ENCODE results near the gene TMEM35B. TPM values are rescaled to one million over a fixed set of nuclear protein-coding genes. Genes with fewer than 3 reads are reported as not detected.

The TMEM35B gene
- total RNA-seq = 10 to 100 TPM; 22.7 to 67.6 (median 41.8) TPM

- WGBS, 2 donors (ENCODE audit: low coverage in 1 of 2) = 0% methylated on average over 1 of the region's 58 CpGs; no CpG with 5 or more reads in 1 of the 2 donors
- Histone ChIP-seq H3K27ac (peak within 1 kb of the TSS; percentile 90 to 96 (median 92)), H3K27me3 (no peaks in the 10 kb centered on the region), H3K4me1 (peaks cover 0 to 38% (median 11%) of the 10 kb centered on the region in 3 donors), H3K36me3 (peaks cover 0 to 47% of the 10 kb centered on the region in 2 donors), H3K4me3 (peak within 1 kb of the TSS; percentile 73 to 91), H3K9me3 (no peaks in the 10 kb centered on the region)
- peak; percentile 77 to 80 for TF ChIP-seq POLR2A (IDR thresholded peaks at IDR 0.05)
- peak; percentile 66 for TF ChIP-seq POLR2AphosphoS5 (IDR thresholded peaks at IDR 0.05)
- no peak for TF ChIP-seq EP300 (IDR thresholded peaks at IDR 0.05)
- TF ChIP-seq, protein P1, sequence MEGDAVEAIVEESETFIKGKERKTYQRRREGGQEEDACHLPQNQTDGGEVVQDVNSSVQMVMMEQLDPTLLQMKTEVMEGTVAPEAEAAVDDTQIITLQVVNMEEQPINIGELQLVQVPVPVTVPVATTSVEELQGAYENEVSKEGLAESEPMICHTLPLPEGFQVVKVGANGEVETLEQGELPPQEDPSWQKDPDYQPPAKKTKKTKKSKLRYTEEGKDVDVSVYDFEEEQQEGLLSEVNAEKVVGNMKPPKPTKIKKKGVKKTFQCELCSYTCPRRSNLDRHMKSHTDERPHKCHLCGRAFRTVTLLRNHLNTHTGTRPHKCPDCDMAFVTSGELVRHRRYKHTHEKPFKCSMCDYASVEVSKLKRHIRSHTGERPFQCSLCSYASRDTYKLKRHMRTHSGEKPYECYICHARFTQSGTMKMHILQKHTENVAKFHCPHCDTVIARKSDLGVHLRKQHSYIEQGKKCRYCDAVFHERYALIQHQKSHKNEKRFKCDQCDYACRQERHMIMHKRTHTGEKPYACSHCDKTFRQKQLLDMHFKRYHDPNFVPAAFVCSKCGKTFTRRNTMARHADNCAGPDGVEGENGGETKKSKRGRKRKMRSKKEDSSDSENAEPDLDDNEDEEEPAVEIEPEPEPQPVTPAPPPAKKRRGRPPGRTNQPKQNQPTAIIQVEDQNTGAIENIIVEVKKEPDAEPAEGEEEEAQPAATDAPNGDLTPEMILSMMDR (IDR thresholded peaks at IDR 0.05) = peak in 2 of 4 experiments; percentile 28 to 34
- peak; percentile 87 for ATAC-seq
These were observed at the start of gene TMEM35B for GRCh38 chr1:34984793-34985608. TSS of gene TMEM35B (minus strand) at chr1:34985347. CDS start at chr1:34985305, 42 bp downstream.

DNA sequence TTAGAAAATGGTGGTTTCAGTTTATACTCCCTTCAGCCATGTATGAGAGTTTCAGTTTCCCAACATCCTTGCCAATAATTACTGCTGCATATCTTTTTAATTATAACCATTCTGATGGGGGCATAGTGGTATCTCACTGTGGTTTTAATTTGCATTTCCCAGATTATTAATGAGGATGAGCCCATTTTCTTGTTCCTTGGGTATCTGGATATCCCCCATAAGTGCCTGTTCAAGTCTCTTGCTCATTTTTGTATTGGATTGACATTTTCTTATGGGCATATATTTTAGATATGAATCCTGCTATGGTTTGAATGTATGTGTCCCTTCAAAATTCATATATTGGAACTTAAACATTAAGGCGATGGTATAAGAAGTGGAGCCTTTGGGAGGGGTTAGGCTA, 48.2 kb upstream of the TMEM35B start:
- H3K9me3 ChIP-seq = peaks cover 0 to 12% (median 0%) of the 10 kb centered on the region in 3 donors
- 100% methylated on average over 1 of the region's 1 CpG; no CpG with 5 or more reads in 1 of the 2 donors for WGBS, 2 donors (ENCODE audit: low coverage in 1 of 2)
- ATAC-seq = no peak
- no peaks in the 10 kb centered on the region for H3K27me3 ChIP-seq
- peaks cover 12 to 24% (median 12%) of the 10 kb centered on the region in 3 donors for H3K4me1 ChIP-seq
- no peak overlapping the region for H3K4me3 ChIP-seq
- no peaks in the 10 kb centered on the region for H3K36me3 ChIP-seq
- H3K27ac ChIP-seq = no peak overlapping the region
- no peak for TF ChIP-seq POLR2A (IDR thresholded peaks at IDR 0.05)
- no peak for TF ChIP-seq EP300 (IDR thresholded peaks at IDR 0.05)
- TF ChIP-seq, protein P1 (IDR thresholded peaks at IDR 0.05) = no peak
- TF ChIP-seq POLR2AphosphoS5 (IDR thresholded peaks at IDR 0.05) = no peak

GRCh38 chr1:35032384-35032739, 47.2 kb upstream of the TMEM35B start:
- Histone ChIP-seq H3K4me3 (peak overlapping the region in 1 of 2 donors; percentile 70), H3K27me3 (no peaks in the 10 kb centered on the region), H3K36me3 (peaks cover 0 to 7% of the 10 kb centered on the region in 2 donors), H3K9me3 (peaks cover 0 to 12% (median 0%) of the 10 kb centered on the region in 3 donors), H3K27ac (peak overlapping the region in 3 of 4 donors; percentile 68 to 96 (median 94)), H3K4me1 (peaks cover 12 to 33% (median 12%) of the 10 kb centered on the region in 3 donors)
- 96 to 100% methylated on average over 1 of the region's 1 CpG for WGBS, 2 donors (ENCODE audit: low coverage in 1 of 2)
- TF ChIP-seq, protein P1 (IDR thresholded peaks at IDR 0.05) = no peak
- no peak for TF ChIP-seq POLR2A (IDR thresholded peaks at IDR 0.05)
- TF ChIP-seq EP300 (IDR thresholded peaks at IDR 0.05) = no peak
- TF ChIP-seq POLR2AphosphoS5 (IDR thresholded peaks at IDR 0.05) = no peak
- no peak for ATAC-seq

DNA sequence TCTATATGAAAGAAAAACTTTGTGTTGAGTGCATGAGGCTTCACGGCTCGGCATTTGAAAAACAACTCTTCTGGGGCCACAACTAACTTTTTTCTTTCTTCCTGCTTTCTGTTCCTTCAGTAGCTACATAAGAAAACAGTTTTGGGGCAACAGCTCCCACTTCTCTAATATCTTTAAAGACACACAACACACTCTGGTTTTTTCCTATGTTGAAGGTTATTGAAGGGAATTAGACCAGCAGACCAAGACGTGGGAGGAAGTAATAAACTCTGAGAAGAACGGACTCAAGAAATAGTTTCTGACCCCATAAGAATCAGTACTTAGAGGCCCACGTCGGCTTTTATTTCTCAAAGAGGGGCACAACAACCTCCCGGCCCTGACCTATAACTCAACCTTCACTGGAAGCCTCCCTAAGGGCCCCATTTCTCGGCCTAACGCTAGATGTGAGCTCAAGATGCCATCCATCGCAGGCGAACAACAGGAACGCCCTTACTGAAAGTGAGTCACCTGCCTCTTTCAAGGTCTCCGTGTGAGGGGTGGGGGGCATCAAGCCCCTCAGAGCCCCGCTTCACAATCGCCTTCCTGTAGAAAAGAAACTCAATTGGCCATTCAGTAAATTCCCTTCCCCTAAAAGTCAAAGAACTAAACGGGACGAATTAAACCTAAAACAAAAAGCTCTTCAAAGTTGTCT, 45.8 kb upstream of the TMEM35B start:
- peaks cover 0 to 17% of the 10 kb centered on the region in 2 donors for H3K36me3 ChIP-seq
- H3K27me3 ChIP-seq = no peaks in the 10 kb centered on the region
- peaks cover 12 to 44% (median 12%) of the 10 kb centered on the region in 3 donors for H3K4me1 ChIP-seq
- ATAC-seq = peak; percentile 7
- peak overlapping the region; percentile 84 to 96 (median 94) for H3K27ac ChIP-seq
- H3K9me3 ChIP-seq = peaks cover 0 to 12% (median 0%) of the 10 kb centered on the region in 3 donors
- no peak for TF ChIP-seq POLR2A (IDR thresholded peaks at IDR 0.05)
- no peak for TF ChIP-seq EP300 (IDR thresholded peaks at IDR 0.05)
- no peak for TF ChIP-seq POLR2AphosphoS5 (IDR thresholded peaks at IDR 0.05)
- TF ChIP-seq, protein P1 (IDR thresholded peaks at IDR 0.05) = no peak
- WGBS, 2 donors (ENCODE audit: low coverage in 1 of 2) = 9 to 18% methylated on average over 7 to 8 of the region's 17 CpGs
- peak overlapping the region; percentile 70 to 79 for H3K4me3 ChIP-seq

Measured in gastroesophageal sphincter (tissue), 4 donors.